Keratinocyte (primary cell): ENCODE measurements around the gene FBXO46. TPM values are rescaled to one million over a fixed set of nuclear protein-coding genes. Genes with fewer than 3 reads are reported as not detected.

Experiments used
- DNase-seq: peaks from one replicate; pipeline ENCODE4 v3.0.0-alpha.2; 2011; ENCODE audit warnings: low read depth, missing footprints, low spot score
- FAIRE-seq: peaks from 2 replicates; lab custom pipeline; 2011; peaks lifted over from hg19 to GRCh38; lab: Jason Lieb, UNC
- H2AFZ ChIP-seq: 2 replicates; pipeline ENCODE4 v1.6.0; 2012; ENCODE audit warnings: low read length, control low read depth, inconsistent platforms; ENCODE audit not compliant: control insufficient read depth
- H3K27ac ChIP-seq: 2 replicates; pipeline ENCODE4 v1.5.1; 2011; ENCODE audit warnings: low read length; ENCODE audit not compliant: control insufficient read depth, insufficient read depth
- H3K27me3 ChIP-seq: 3 replicates; pipeline ENCODE4 v1.6.0; 2011; ENCODE audit warnings: low read length; ENCODE audit not compliant: control insufficient read depth, insufficient read depth; ENCODE audit errors: extremely low read depth
- H3K36me3 ChIP-seq, 2 experiments: 2 replicates in 1 of 2; 3 replicates in 1 of 2; pipeline ENCODE4 v1.5.1; 2011; ENCODE audit warnings: low read length in 2 of 2, mild to moderate bottlenecking in 1 of 2; ENCODE audit not compliant: control insufficient read depth in 2 of 2, insufficient read depth in 2 of 2; ENCODE audit errors: extremely low read depth in 1 of 2
- H3K4me1 ChIP-seq: 3 replicates; pipeline ENCODE4 v1.5.1; 2011; ENCODE audit warnings: low read length; ENCODE audit not compliant: control insufficient read depth, insufficient read depth; ENCODE audit errors: extremely low read depth
- H3K4me2 ChIP-seq: 3 replicates; pipeline ENCODE4 v1.6.0; 2011; ENCODE audit warnings: low read depth, low read length; ENCODE audit not compliant: control insufficient read depth, insufficient read depth; ENCODE audit errors: extremely low read depth
- H3K4me3 ChIP-seq, 3 experiments: fragments of 200-600 bp in 1 of 3; sonication (generic) in 1 of 3; 2 replicates in 2 of 3; 3 replicates in 1 of 3; pipeline ENCODE4 v1.5.1; 2011 to 2016; ENCODE audit warnings: low read length in 3 of 3, mild to moderate bottlenecking in 3 of 3, control low read depth in 2 of 3, inconsistent platforms in 1 of 3, low read depth in 1 of 3, mixed read lengths in 1 of 3, mixed run types in 1 of 3, moderate library complexity in 1 of 3; ENCODE audit not compliant: control insufficient read depth in 2 of 3, insufficient read depth in 2 of 3; ENCODE audit errors: extremely low read depth in 1 of 3
- H3K79me2 ChIP-seq: 2 replicates; pipeline ENCODE4 v1.6.0; 2012; ENCODE audit warnings: low read length; ENCODE audit not compliant: control insufficient read depth, insufficient read depth
- H3K9ac ChIP-seq: 3 replicates; pipeline ENCODE4 v1.6.0; 2011; ENCODE audit warnings: low read length; ENCODE audit not compliant: control insufficient read depth, insufficient read depth; ENCODE audit errors: extremely low read depth
- H3K9me1 ChIP-seq: 3 replicates; pipeline ENCODE4 v1.6.0; 2011; ENCODE audit warnings: low read length; ENCODE audit not compliant: control insufficient read depth, insufficient read depth; ENCODE audit errors: extremely low read depth
- H3K9me3 ChIP-seq: 2 replicates; pipeline ENCODE4 v1.5.1; 2012; ENCODE audit warnings: low read depth, low read length; ENCODE audit not compliant: control insufficient read depth
- H4K20me1 ChIP-seq: 3 replicates; pipeline ENCODE4 v1.6.0; 2011; ENCODE audit warnings: low read length; ENCODE audit not compliant: control insufficient read depth, insufficient read depth; ENCODE audit errors: extremely low read depth
- EZH2 ChIP-seq: IDR thresholded peaks from one replicate; pipeline ENCODE4 v1.6.1; 2012; ENCODE audit warnings: inconsistent platforms, mild to moderate bottlenecking, low read length, moderate library complexity
- dilution Hi-C: fragments of 300-500 bp; cut with MboI; formaldehyde crosslinking; loops from one replicate; pipeline ENCODE4 v1.7.0; 2020; ENCODE audit warnings: low sequenced_read_pairs; ENCODE audit not compliant: extremely low pct_ligation_motif_present
- polyA plus RNA-seq, 5 experiments: library from polyadenylated mRNA; depleted of rRNA in 3 of 5; stranded (reverse) in 3 of 5; stranded (forward) in 1 of 5; unstranded in 1 of 5; fragments of >200 nt; gene quantifications; 1 replicate in 1 of 5; 2 replicates in 3 of 5; 3 replicates in 1 of 5; pipeline versions ENCODE4 v1.2.1 to v1.2.3, GENCODE V29; 2011 to 2012; ENCODE audit warnings: missing spikeins in 2 of 5, low read depth in 1 of 5, low replicate concordance in 1 of 5
- TF ChIP-seq, protein P1 (sequence below), 3 experiments: IDR thresholded peaks in 1 of 3; conservative IDR thresholded peaks in 1 of 3; optimal IDR thresholded peaks in 1 of 3; 2 replicates in 2 of 3; 3 replicates in 1 of 3; pipeline versions ENCODE3 to v1.5.1; 2011; ENCODE audit warnings: low read length in 3 of 3, mild to moderate bottlenecking in 3 of 3, moderate library complexity in 2 of 3, control low read depth in 1 of 3, inconsistent platforms in 1 of 3; ENCODE audit not compliant: insufficient read depth in 2 of 3; ENCODE audit errors: extremely low read depth in 1 of 3

The FBXO46 gene
- polyA plus RNA-seq, 1 donor (not counting 4 experiments of a cell fraction or from before 2014, with no cell fraction given): 2.1 TPM

DNA sequence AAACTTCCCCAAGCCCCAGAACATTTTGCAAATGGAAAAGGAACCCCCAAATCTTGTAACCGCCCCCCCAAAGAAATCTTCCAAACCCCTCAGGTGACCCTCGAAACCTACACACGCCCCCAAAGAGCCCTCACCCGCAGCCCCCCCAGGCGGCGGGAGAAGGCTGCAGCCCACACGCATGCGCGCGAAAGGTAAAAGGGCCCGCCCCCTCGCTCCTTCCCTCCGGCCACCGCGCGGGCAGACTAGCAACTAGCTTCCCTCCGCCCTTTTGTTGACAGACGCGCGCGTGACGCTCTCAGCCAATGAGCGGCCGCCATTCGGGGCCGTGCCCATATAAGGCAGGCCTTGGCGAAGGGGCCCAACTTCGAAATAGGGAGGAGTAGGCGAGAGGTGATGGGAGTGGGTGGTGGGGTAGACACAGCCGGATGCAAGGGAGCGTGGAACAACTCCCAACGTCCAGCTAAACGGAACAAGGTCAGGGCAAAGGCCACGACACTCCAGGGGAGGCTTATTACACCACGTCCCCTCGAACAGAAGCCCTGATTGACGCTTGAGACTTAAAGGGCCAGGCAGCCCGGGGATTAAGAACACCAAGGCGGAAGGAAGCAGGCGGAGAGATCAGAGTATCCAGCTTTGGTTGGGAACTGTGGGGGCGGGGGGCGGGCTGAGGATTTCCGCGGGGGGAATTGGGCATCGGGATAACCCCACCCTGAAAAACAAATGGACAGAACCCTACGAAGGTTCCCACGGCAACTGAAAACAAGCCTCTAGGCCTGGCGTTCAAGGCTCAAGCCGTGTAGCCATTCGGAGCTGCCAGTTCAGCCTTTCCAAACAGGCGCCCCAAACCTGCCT, 13.3 kb downstream of the FBXO46 start:
- no peak for TF ChIP-seq EZH2
- TF ChIP-seq, protein P1, sequence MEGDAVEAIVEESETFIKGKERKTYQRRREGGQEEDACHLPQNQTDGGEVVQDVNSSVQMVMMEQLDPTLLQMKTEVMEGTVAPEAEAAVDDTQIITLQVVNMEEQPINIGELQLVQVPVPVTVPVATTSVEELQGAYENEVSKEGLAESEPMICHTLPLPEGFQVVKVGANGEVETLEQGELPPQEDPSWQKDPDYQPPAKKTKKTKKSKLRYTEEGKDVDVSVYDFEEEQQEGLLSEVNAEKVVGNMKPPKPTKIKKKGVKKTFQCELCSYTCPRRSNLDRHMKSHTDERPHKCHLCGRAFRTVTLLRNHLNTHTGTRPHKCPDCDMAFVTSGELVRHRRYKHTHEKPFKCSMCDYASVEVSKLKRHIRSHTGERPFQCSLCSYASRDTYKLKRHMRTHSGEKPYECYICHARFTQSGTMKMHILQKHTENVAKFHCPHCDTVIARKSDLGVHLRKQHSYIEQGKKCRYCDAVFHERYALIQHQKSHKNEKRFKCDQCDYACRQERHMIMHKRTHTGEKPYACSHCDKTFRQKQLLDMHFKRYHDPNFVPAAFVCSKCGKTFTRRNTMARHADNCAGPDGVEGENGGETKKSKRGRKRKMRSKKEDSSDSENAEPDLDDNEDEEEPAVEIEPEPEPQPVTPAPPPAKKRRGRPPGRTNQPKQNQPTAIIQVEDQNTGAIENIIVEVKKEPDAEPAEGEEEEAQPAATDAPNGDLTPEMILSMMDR (optimal IDR thresholded peaks at IDR 0.05 in 1 of 3, IDR thresholded peaks at IDR 0.05 in 1 of 3, conservative IDR thresholded peaks at IDR 0.05 in 1 of 3; ENCODE audit: extremely low read depth in 1 of 3, insufficient read depth in 2 of 3, low read length in 3 of 3): peak in 2 of 3 experiments; percentile 20 to 29
- DNase-seq: peak; percentile 77
- no peaks in the 10 kb centered on the region for H3K9me3 ChIP-seq
- H3K27me3 ChIP-seq: no peaks in the 10 kb centered on the region
- H4K20me1 ChIP-seq: peaks cover 3% of the 10 kb centered on the region
- H3K9me1 ChIP-seq: no peaks in the 10 kb centered on the region
- peak overlapping the region; percentile 98 for H2AFZ ChIP-seq
- FAIRE-seq: peak; percentile 65
- peak overlapping the region; percentile 94 for H3K4me2 ChIP-seq
- peak overlapping the region; percentile 82 for H3K9ac ChIP-seq
- dilution Hi-C loops: no loop called here
- peak overlapping the region; percentile 47 to 83 (median 76) for H3K4me3 ChIP-seq
- H3K4me1 ChIP-seq: peaks cover 21% of the 10 kb centered on the region
- peak overlapping the region; percentile 94 for H3K27ac ChIP-seq
- peaks cover 64% of the 10 kb centered on the region for H3K79me2 ChIP-seq
- peaks cover 17 to 19% of the 10 kb centered on the region in 2 experiments for H3K36me3 ChIP-seq

DNA sequence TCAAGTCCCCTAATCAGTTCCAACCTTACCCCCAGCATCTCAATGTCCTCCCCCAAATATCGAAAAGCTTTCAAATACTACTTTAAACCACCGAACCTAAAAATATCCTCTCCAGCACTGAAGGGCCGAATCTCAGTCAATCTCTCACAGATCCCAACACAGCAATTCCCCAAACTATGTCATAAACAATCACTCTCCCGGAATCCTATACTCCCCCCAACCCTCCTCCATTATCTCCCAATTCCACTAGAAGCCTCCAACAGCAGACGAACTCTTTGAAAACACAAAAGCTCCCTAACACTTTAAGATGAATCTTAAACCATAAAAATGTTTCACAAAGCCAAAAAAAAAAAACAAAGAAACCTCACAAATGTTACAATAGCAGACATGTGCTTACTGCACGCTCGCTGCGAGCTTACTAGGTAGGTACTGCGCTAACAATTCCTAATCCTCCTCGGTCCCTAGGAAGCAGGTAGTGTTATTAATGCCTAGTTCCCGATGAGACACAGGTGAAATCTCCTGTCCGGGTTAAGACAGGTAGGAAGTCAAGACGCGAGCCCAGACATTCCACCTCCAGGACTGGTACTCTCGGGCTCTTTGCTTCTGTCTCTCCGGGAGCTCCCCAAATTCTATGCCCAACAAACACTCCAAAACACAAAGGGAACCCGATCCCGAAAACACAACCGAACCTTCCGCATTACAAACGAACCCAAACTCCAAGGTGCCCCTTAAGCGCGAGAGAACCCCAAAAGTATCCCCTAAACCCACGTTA, 14.2 kb downstream of the FBXO46 start:
- peak overlapping the region; percentile 94 for H3K4me2 ChIP-seq
- H3K79me2 ChIP-seq: peaks cover 65% of the 10 kb centered on the region
- H3K9ac ChIP-seq: peak overlapping the region; percentile 82
- peak overlapping the region; percentile 47 to 83 (median 76) for H3K4me3 ChIP-seq
- H3K27me3 ChIP-seq: no peaks in the 10 kb centered on the region
- TF ChIP-seq, protein P1 (optimal IDR thresholded peaks at IDR 0.05 in 1 of 3, IDR thresholded peaks at IDR 0.05 in 1 of 3, conservative IDR thresholded peaks at IDR 0.05 in 1 of 3; ENCODE audit: extremely low read depth in 1 of 3, insufficient read depth in 2 of 3, low read length in 3 of 3): no peak
- TF ChIP-seq EZH2: no peak
- DNase-seq: no peak
- no peaks in the 10 kb centered on the region for H3K9me3 ChIP-seq
- peak overlapping the region; percentile 72 for H3K27ac ChIP-seq
- H3K9me1 ChIP-seq: no peaks in the 10 kb centered on the region
- H4K20me1 ChIP-seq: no peaks in the 10 kb centered on the region
- peak overlapping the region; percentile 20 for H2AFZ ChIP-seq
- FAIRE-seq: peak; percentile 74
- H3K36me3 ChIP-seq: peaks cover 19 to 20% of the 10 kb centered on the region in 2 experiments
- H3K4me1 ChIP-seq: peaks cover 15% of the 10 kb centered on the region
- dilution Hi-C loops: no loop called here
